ENCODE measurements around the gene TOMM5.

DNA sequence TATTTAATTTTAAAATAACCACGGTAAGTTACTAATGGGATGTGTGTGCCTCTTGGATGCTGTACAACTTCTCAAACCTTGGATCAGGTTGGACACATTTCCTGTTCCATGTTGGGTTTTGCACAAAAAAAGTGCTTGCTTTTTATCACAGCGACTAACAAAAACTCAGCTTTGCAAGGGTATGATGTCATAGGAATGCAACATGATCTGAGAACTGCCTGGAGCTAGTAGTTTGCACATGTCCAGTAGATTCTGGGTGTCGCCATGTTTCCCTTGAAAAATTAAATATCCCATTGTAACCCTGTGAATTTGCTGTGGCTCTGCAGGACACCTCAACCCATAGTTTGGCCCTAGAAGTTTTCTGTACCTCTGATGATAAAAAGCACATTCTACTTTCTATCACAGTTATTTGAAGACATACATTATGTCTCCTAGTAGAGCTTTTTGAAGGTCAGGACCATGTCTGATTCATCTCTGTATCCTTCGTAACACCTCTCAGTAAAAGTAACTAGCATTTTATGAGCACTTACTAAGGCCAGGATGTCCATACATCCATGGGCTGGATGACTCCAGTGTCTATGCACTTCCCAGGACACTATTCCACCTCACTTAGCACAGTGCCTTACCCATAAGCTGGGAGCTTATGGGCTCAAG, 46.8 kb upstream of the TOMM5 start:
- TF ChIP-seq, protein P1, sequence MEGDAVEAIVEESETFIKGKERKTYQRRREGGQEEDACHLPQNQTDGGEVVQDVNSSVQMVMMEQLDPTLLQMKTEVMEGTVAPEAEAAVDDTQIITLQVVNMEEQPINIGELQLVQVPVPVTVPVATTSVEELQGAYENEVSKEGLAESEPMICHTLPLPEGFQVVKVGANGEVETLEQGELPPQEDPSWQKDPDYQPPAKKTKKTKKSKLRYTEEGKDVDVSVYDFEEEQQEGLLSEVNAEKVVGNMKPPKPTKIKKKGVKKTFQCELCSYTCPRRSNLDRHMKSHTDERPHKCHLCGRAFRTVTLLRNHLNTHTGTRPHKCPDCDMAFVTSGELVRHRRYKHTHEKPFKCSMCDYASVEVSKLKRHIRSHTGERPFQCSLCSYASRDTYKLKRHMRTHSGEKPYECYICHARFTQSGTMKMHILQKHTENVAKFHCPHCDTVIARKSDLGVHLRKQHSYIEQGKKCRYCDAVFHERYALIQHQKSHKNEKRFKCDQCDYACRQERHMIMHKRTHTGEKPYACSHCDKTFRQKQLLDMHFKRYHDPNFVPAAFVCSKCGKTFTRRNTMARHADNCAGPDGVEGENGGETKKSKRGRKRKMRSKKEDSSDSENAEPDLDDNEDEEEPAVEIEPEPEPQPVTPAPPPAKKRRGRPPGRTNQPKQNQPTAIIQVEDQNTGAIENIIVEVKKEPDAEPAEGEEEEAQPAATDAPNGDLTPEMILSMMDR (conservative IDR thresholded peaks at IDR 0.05; ENCODE audit: low read depth, low read length) = no peak
- no peak for TF ChIP-seq EZH2phosphoT487 (IDR thresholded peaks at IDR 0.05; ENCODE audit: borderline replicate concordance, low read length)

Measured in PC-3 (cell line).